HuH-7.5 (cell line): Measurements from ENCODE around the gene ELP5.

Experiments used
- DNase-seq: peaks from one replicate; pipeline ENCODE4 v3.0.0; 2011; ENCODE audit warnings: low spot score

The ELP5 gene

GRCh38 chr17:7285679-7286078 lies 33.7 kb downstream of the ELP5 start:
- no peak for DNase-seq

- no peak for DNase-seq
These were observed 37.4 kb downstream of the ELP5 start for GRCh38 chr17:7289256-7290032.

- DNase-seq: no peak
These were observed 38.2 kb downstream of the ELP5 start for GRCh38 chr17:7290166-7290565.

- no peak for DNase-seq
These were observed 38.7 kb downstream of the ELP5 start for GRCh38 chr17:7290685-7291084.

GRCh38 chr17:7292194-7292593 lies 40.2 kb downstream of the ELP5 start:
- DNase-seq: no peak

- no peak for DNase-seq
These were observed 40.7 kb downstream of the ELP5 start for GRCh38 chr17:7292729-7293128.

- DNase-seq: no peak
These were observed 41.1 kb downstream of the ELP5 start for GRCh38 chr17:7293159-7293558.

- DNase-seq: no peak
These were observed 42.0 kb downstream of the ELP5 start for GRCh38 chr17:7293816-7294613.

GRCh38 chr17:7294614-7295153 lies 42.7 kb downstream of the ELP5 start, which contains the start of gene YBX2:
TSS of gene YBX2 (minus strand) at chr17:7294639. CDS start at chr17:7294500, 139 bp downstream.
- DNase-seq: peak; percentile 93

GRCh38 chr17:7295230-7296180 lies 43.5 kb downstream of the ELP5 start:
- no peak for DNase-seq

- peak; percentile 87 for DNase-seq
These were observed 44.3 kb downstream of the ELP5 start for GRCh38 chr17:7296189-7296861.

- DNase-seq: no peak
These were observed 52.2 kb downstream of the ELP5 start for GRCh38 chr17:7304179-7304578.

- DNase-seq: peak; percentile 96
These were observed 55.1 kb downstream of the ELP5 start, which contains the start of gene EIF5A for GRCh38 chr17:7306911-7307685. TSS of gene EIF5A (plus strand) at chr17:7307628. CDS start at chr17:7309636, 2,008 bp downstream.

- DNase-seq: no peak
These were observed 55.9 kb downstream of the ELP5 start for GRCh38 chr17:7307686-7308624.

- peak; percentile 75 for DNase-seq
These were observed 56.8 kb downstream of the ELP5 start for GRCh38 chr17:7308625-7309433.
